Loucy (cell line): ENCODE measurements around the gene NADSYN1.

Source experiments
- EZH2phosphoT487 ChIP-seq: fragments of 200-600 bp; IDR thresholded peaks from 2 replicates; pipeline ENCODE4 v1.6.1; 2018; ENCODE audit warnings: antibody characterized with exemption, mild to moderate bottlenecking, moderate library complexity, borderline replicate concordance
- TF ChIP-seq, protein P1 (sequence below): fragments of 200-600 bp; sonication (generic); conservative IDR thresholded peaks from 2 replicates; pipeline ENCODE4 v1.5.1; 2014; ENCODE audit warnings: mild to moderate bottlenecking, antibody characterized with exemption, low read length

DNA sequence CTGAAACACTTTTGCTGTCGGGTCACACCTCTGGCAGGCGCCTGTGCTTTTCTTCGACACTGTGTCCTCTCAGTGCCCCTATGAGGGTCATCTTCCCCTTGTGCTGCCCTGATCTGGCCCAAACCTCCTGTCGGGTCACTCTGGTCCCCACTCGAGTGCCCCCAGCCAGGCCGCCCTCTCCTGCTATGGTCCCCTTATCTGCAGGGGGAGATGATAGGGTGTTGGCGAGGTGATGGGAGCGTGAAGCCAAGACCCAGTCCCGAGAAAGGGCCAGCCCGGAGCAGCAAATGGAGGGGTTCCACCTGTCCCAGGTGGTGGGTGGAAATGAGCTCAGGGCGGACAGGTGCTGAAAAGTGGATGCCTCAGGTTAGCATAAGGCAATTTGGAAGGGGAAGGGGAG, 9.7 kb downstream of the NADSYN1 start:
- TF ChIP-seq, protein P1, sequence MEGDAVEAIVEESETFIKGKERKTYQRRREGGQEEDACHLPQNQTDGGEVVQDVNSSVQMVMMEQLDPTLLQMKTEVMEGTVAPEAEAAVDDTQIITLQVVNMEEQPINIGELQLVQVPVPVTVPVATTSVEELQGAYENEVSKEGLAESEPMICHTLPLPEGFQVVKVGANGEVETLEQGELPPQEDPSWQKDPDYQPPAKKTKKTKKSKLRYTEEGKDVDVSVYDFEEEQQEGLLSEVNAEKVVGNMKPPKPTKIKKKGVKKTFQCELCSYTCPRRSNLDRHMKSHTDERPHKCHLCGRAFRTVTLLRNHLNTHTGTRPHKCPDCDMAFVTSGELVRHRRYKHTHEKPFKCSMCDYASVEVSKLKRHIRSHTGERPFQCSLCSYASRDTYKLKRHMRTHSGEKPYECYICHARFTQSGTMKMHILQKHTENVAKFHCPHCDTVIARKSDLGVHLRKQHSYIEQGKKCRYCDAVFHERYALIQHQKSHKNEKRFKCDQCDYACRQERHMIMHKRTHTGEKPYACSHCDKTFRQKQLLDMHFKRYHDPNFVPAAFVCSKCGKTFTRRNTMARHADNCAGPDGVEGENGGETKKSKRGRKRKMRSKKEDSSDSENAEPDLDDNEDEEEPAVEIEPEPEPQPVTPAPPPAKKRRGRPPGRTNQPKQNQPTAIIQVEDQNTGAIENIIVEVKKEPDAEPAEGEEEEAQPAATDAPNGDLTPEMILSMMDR, result no peak
- TF ChIP-seq EZH2phosphoT487, result no peak
